GM18520 (cell line): ENCODE data around the gene COL2A1.

Experiments used
- ATAC-seq: cut with Tn5 transposase; IDR thresholded peaks from one replicate; pipeline ENCODE4 v1.9.1; 2021; ENCODE audit not compliant: unreplicated experiment

The COL2A1 gene

GRCh38 chr12:48013287-48013686 is 9.0 kb upstream of the COL2A1 start:
- no peak for ATAC-seq

- ATAC-seq = no peak
These were observed 7.8 kb upstream of the COL2A1 start for GRCh38 chr12:48012070-48012469.

GRCh38 chr12:48010366-48010970 is 6.2 kb upstream of the COL2A1 start:
- no peak for ATAC-seq

GRCh38 chr12:48009471-48009870 is 5.2 kb upstream of the COL2A1 start:
- no peak for ATAC-seq

- ATAC-seq = no peak
These were observed 4.7 kb upstream of the COL2A1 start for GRCh38 chr12:48008950-48009349.

- no peak for ATAC-seq
These were observed 4.1 kb upstream of the COL2A1 start for GRCh38 chr12:48008349-48008748.

GRCh38 chr12:48007206-48007605 is 2.9 kb upstream of the COL2A1 start:
- no peak for ATAC-seq

- ATAC-seq = no peak
These were observed 1.4 kb upstream of the COL2A1 start for GRCh38 chr12:48005750-48006021.

- no peak for ATAC-seq
These were observed 899 bp upstream of the COL2A1 start for GRCh38 chr12:48005001-48005749.

GRCh38 chr12:48003226-48004052 is 837 bp downstream of the COL2A1 start:
- ATAC-seq = no peak

GRCh38 chr12:48002773-48003218 is 1.5 kb downstream of the COL2A1 start:
- ATAC-seq = no peak

GRCh38 chr12:48002414-48002730 is 1.9 kb downstream of the COL2A1 start:
- ATAC-seq = no peak

- no peak for ATAC-seq
These were observed 2.5 kb downstream of the COL2A1 start for GRCh38 chr12:48001505-48002413.

GRCh38 chr12:48000878-48001504 is 3.3 kb downstream of the COL2A1 start:
- ATAC-seq = no peak

- no peak for ATAC-seq
These were observed 4.5 kb downstream of the COL2A1 start for GRCh38 chr12:47999816-48000215.

- ATAC-seq = no peak
These were observed 7.0 kb downstream of the COL2A1 start for GRCh38 chr12:47997321-47997720.

GRCh38 chr12:47995981-47996401 is 8.3 kb downstream of the COL2A1 start:
- ATAC-seq = no peak

GRCh38 chr12:47993491-47993890 is 10.8 kb downstream of the COL2A1 start:
- ATAC-seq = no peak

GRCh38 chr12:47992776-47993175 is 11.5 kb downstream of the COL2A1 start:
- no peak for ATAC-seq
